OCI-LY3 (cell line): ENCODE data around the gene ARHGAP18.

Experiments
- EZH2phosphoT487 ChIP-seq: fragments of 200-600 bp; shearing (Covaris generic); IDR thresholded peaks from 2 replicates; pipeline ENCODE4 v1.6.1; 2018; ENCODE audit warnings: antibody characterized with exemption, mixed run types, low read depth
- TF ChIP-seq, protein P1 (sequence below): fragments of 200-600, 300-600 bp; sonication (generic); IDR thresholded peaks from 2 replicates; pipeline ENCODE4 v1.5.1; 2014; ENCODE audit warnings: antibody characterized with exemption, low read length, low read depth

- TF ChIP-seq, protein P1, sequence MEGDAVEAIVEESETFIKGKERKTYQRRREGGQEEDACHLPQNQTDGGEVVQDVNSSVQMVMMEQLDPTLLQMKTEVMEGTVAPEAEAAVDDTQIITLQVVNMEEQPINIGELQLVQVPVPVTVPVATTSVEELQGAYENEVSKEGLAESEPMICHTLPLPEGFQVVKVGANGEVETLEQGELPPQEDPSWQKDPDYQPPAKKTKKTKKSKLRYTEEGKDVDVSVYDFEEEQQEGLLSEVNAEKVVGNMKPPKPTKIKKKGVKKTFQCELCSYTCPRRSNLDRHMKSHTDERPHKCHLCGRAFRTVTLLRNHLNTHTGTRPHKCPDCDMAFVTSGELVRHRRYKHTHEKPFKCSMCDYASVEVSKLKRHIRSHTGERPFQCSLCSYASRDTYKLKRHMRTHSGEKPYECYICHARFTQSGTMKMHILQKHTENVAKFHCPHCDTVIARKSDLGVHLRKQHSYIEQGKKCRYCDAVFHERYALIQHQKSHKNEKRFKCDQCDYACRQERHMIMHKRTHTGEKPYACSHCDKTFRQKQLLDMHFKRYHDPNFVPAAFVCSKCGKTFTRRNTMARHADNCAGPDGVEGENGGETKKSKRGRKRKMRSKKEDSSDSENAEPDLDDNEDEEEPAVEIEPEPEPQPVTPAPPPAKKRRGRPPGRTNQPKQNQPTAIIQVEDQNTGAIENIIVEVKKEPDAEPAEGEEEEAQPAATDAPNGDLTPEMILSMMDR: no peak
- TF ChIP-seq EZH2phosphoT487: no peak
Observed at GRCh38 chr6:129749749-129750120, 39.8 kb upstream of the ARHGAP18 start.
